ENCODE results near the gene RNU6-9. TPM values are rescaled to one million over a fixed set of nuclear protein-coding genes. Genes with fewer than 3 reads are reported as not detected.

The RNU6-9 gene
- total and polyA plus RNA-seq, 2 of the 13 experiments (the other 11 are each of a cell fraction or from before 2014, with no cell fraction given), result under 0.01 TPM; not detected in 1

DNA sequence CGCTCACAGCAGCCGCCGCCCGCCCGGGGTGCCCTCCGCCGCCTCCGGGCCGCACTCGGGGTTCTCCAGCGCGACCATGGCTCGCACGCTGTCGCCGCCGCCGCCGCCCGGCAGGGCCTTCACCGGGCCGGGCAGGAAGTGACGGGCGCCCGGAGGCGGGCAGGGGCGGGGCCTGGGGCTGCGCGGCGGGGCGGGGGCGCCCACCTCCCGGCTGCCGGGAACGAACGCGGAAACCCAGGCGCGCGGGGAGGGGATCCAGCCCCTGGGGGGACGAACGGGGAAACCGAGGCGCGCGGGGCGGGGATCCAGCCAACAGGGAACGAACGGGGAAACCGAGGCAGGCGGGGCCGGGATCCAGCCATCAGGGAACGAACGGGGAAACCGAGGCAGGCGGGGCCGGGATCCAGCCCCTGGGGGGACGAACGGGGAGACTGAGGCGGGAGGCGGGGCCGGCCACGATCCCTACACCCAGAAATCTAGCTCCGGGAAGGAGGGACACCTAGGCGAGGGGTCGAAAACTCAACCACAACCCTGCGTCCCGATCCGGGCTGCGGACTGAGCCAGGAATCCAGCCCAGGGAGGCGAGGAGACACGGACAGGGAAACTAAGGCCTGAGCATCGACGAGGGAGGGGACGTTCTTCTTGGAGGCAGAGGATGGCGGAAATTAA lies 19.9 kb downstream of the RNU6-9 start, which contains the start of gene R3HDM4 (continued):
- TF ChIP-seq ZUFSP (CRISPR knock-in tag; IDR thresholded peaks at IDR 0.05; ENCODE audit: borderline replicate concordance), result no peak
- 0 out of 2 replicates have a peak, but pooled peaks have one; percentile 6 for TF ChIP-seq GATAD1 (CRISPR knock-in tag; IDR thresholded peaks at IDR 0.05)
- no peak for TF ChIP-seq ARID2 (CRISPR knock-in tag; IDR thresholded peaks at IDR 0.05; ENCODE audit: borderline replicate concordance)
- TF ChIP-seq HNRNPLL (IDR thresholded peaks at IDR 0.05; ENCODE audit: low read depth, low read length, poor library complexity, severe bottlenecking), result no peak
- TF ChIP-seq ELF4 (CRISPR knock-in tag; IDR thresholded peaks at IDR 0.05; ENCODE audit: borderline replicate concordance), result no peak
- TF ChIP-seq MYC (CRISPR knock-in tag; IDR thresholded peaks at IDR 0.05; ENCODE audit: borderline replicate concordance), result peak; percentile 34; the same call in 1 of the 2 replicates
- peak; percentile 54 for TF ChIP-seq PHF8 (CRISPR knock-in tag; IDR thresholded peaks at IDR 0.05)
- no peak for TF ChIP-seq ZBTB3 (CRISPR knock-in tag; IDR thresholded peaks at IDR 0.05; ENCODE audit: borderline replicate concordance, low read depth)
- TF ChIP-seq ZNF275 (CRISPR knock-in tag; IDR thresholded peaks at IDR 0.05; ENCODE audit: borderline replicate concordance), result 0 out of 2 replicates have a peak, but pooled peaks have one; percentile 36
- no peak for TF ChIP-seq ZNF296 (CRISPR knock-in tag; conservative IDR thresholded peaks at IDR 0.05)
- TF ChIP-seq ZNF501 (CRISPR knock-in tag; IDR thresholded peaks at IDR 0.05), result 0 out of 2 replicates have a peak, but pooled peaks have one; percentile 40
- TF ChIP-seq ZSCAN25 (CRISPR knock-in tag; IDR thresholded peaks at IDR 0.05), result 0 out of 2 replicates have a peak, but pooled peaks have one; percentile 48
- TF ChIP-seq ZNF225 (CRISPR knock-in tag; IDR thresholded peaks at IDR 0.05), result no peak
- TF ChIP-seq MTA1 (CRISPR knock-in tag; IDR thresholded peaks at IDR 0.05; ENCODE audit: borderline replicate concordance), result peak; percentile 51; the same call in 1 of the 2 replicates
- 0 out of 2 replicates have a peak, but pooled peaks have one; percentile 20 for TF ChIP-seq ZNF343 (CRISPR knock-in tag; IDR thresholded peaks at IDR 0.05)
- no peak for TF ChIP-seq ZBTB33 (CRISPR knock-in tag; IDR thresholded peaks at IDR 0.05)
- no peak for TF ChIP-seq CHD4 (IDR thresholded peaks at IDR 0.05; ENCODE audit: borderline replicate concordance, low read length)
- TF ChIP-seq CBX2 (IDR thresholded peaks at IDR 0.05; ENCODE audit: low read depth, low read length), result no peak
- no peak for TF ChIP-seq CBX2 (CRISPR knock-in tag; IDR thresholded peaks at IDR 0.05; ENCODE audit: low read depth)
- no peak; the same call in 1 of the 2 replicates for TF ChIP-seq ZNF607 (CRISPR knock-in tag; IDR thresholded peaks at IDR 0.05; ENCODE audit: borderline replicate concordance)
- no peak for TF ChIP-seq ZNF326 (CRISPR knock-in tag; IDR thresholded peaks at IDR 0.05; ENCODE audit: borderline replicate concordance)
- TF ChIP-seq YY1 (IDR thresholded peaks at IDR 0.05; ENCODE audit: insufficient read depth, insufficient replicate concordance, low read depth, low read length), result peak; percentile 43
- peak; percentile 70 for TF ChIP-seq ZFX (CRISPR knock-in tag; IDR thresholded peaks at IDR 0.05; ENCODE audit: low read depth)
- TF ChIP-seq ZFP82 (CRISPR knock-in tag; IDR thresholded peaks at IDR 0.05; ENCODE audit: borderline replicate concordance), result no peak
- 0 out of 2 replicates have a peak, but pooled peaks have one; percentile 32 for TF ChIP-seq ZNF329 (CRISPR knock-in tag; IDR thresholded peaks at IDR 0.05; ENCODE audit: low read depth)

All from HepG2 (cell line).